Epidermal melanocyte (primary cell): ENCODE results near the gene SPATA33.

Experiments used
- DNase-seq: peaks from one replicate; pipeline ENCODE4 v3.0.0; 2011; ENCODE audit warnings: low spot score; ENCODE audit not compliant: insufficient read length

The SPATA33 gene

DNA sequence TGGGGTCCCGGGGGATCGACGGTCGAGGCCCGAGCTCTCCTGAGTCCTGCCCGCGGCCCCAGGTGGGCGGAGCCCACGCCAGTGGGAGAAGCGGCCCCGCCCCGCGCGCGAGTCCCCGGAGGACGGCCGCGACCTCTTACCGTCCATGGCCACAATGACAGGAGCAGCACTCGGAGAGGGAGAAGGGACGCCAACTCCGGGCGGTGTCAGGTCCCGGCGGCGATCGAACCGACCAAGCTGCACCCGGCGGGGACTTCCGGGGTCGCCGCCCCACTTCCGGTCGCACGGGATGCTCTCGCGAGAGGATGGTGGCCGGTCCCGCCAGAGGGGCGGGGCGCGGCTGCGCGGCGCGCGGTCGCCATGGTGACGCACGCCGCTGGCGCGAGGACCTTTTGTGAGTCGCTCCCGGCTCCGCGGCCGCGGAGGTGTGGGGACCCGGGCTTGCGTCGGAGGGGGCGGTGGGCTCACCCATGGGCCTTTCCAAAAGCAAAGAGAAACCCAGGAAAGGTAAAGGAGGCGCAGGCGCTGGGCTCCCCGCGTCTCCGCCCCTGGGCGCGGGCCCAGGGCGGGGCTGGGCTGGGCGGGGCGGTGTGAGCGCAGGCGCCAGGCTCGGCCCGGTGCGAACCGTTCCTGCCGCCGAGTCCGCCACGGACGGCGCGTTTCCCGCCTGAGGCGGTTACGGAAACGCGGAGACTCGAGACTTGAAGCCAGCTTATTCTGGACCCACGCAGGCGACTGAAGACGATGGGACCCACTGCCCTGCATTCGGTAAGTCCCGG is at the start of gene SPATA33, which contains the start of gene CHMP1A:
TSS of gene SPATA33 (plus strand) at position 395 of the 779 bp plus-strand sequence. CDS start at position 471, 76 bp downstream.
TSS of gene CHMP1A (minus strand) at position 267 of the 779 bp plus-strand sequence. CDS start at position 147, 120 bp downstream.
- peak; percentile 94 for DNase-seq

DNA sequence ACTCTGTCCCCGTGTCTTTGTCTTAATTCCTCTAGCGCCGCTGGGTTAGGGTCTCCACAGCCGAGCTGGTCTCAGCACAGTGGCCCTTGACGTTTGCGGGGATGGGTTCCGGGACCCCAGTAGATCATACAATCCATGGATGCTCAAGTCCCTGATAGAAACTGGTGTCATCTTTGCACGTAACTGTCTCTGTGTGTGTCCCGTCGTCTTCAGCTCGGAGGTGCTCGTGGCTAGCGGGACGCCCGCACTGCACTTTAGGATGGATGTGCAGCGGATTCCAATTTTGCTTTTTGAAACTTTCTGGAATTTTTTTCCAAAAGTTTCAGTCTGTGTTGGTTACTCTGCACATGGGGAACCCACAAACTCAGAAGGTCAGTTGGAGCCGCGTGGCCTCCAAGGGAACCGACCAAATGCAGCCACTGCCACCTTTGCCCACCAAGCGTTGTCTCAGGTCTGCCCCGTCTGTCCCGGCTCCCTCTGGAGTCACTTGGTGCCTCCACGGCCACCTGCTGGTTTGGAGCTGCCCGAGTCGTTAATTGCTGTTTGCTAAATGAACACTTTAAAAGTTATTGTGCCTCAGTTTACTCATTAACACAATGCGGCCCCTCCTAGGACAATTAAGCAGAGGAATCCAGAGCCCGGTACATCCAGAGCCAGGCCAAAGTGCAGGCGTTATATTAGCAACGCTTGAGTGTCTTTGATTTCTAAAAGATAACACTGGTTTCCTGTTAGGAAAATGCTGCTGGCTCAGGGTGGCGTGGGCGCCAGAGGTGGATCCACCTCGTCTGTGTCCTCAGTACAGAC is 49.5 kb upstream of the SPATA33 start:
- no peak for DNase-seq

DNA sequence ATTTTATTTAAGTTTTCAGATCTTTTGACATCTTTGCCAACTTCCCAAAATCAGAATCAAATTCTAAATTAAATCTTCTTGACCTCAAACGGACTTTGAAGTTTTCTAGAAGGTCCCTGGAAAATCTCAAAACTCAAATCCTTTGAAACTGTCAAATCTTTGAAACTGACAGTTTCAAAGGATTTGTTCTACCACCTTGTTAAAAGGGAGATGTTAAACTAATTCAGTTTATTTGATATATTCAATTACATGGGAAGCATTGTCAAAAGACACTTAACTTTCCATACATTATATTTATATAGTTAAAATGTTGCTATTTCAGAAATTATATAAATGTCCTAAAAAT is 47.6 kb upstream of the SPATA33 start:
- DNase-seq = no peak

DNA sequence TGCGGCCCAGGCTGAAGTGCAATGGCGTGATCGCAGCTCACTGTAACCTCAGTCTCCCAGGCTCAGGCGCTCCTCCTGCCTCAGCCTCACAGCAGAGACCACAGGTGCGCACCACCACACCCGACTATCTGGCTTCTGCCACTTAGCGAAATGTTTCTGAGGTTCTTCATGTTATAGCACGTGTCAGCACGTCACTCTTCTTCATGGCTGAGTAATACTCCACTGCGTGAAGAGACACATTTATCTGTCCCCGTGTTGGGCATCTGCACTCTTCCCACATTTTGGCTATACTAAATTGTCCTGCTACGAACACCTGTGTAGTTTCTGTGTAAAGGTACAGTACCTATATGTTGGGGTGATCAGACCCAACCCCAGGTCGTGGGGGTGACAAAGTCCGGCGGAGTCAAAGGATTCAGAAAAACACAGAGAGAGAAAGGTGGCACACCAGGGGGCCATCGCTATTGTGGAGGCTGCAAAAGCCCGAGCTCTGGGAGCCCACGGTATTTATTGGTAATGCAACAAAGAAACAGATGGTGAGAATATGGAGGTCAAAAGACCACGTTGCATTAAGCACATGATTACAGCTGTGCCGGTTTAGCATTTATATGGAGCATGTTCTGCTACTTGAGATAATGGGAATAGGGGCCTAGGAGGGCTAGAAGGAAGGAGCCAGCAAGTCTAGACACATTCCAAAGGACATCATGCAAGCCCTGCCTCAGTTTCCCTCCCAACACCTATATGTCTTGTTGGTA is 45.0 kb upstream of the SPATA33 start:
- no peak for DNase-seq

DNA sequence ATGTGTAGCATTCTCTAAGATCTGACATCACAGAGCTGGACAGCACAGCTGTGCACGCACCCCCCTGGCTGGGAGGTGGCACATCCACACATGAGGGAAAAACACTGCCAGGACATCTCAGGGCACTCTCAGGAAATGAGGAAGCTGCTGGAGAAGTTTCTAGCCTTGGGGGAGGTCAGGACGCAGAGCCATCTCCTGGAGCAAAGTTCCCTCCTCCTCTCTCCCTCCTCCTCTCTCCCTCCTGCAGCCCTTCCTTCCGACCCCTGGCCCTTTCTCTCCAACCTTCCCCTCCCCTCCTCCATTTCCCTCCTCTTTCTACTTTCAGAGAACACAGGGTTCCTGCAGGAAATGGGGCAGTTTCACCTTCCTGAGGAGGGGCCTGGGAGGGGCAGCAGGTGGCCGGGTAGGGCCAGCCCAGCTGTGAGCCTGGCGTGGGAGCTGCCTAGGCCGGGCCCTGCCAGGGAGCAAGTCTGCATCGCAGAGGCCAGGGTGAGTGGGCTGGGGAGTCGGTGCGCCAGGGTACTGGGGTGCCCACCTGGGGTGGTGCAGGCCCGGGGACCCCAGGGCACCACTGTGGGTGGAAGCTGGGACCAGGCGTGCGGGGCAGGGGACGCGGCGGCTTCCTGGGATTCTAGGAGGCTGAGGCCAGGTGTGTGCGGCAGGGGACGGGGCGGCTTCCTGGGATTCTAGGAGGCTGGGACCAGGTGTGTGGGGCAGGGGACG is 44.2 kb upstream of the SPATA33 start, which contains the start of gene DPEP1:
TSS of gene DPEP1 (plus strand) at position 412 of the 723 bp plus-strand sequence. CDS start 16,769 bp downstream, outside the sequence.
- DNase-seq = no peak

DNA sequence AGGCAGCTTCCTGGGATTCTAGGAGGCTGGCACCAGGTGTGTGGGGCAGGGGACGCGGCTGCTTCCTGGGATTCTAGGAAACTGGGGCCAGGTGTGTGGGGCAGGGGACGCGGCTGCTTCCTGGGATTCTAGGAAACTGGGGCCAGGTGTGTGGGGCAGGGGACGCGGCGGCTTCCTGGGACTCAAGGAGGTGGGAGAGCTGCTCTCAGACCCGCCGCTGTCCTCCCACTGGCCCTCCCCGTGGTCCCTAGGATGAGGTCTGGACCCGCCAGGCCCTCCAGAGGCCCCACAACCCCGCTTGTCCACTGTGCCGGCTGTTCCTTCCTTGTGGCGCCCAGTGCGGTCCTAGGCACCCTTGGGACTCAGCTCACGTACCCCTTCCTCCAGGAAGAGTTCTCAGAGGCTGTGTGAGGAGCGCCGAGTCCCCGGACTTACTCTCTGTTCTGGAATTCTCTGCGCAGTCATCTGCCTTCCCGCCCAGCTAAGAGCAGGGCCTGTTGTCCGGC is 43.6 kb upstream of the SPATA33 start:
- DNase-seq = no peak

DNA sequence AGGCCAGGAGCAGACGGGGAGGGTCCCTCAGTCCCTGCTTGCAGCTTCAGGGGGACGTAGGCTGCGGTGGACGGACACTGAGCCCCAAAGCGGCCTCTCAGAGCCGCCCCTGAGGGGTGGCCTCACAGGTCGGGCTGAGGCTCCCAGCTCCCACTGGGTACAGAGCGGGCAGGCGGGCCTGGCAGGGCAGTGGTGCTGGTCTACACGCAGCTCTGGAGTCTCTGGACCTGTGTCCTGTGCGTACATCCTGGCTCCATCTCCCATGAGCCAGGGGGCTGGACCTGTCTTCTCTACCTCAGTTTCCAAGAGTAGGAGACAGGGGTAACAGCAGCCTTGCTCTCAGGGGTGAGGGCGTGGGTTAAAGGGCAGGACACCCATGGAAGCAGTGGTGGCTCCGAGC is 42.5 kb upstream of the SPATA33 start:
- no peak for DNase-seq

DNA sequence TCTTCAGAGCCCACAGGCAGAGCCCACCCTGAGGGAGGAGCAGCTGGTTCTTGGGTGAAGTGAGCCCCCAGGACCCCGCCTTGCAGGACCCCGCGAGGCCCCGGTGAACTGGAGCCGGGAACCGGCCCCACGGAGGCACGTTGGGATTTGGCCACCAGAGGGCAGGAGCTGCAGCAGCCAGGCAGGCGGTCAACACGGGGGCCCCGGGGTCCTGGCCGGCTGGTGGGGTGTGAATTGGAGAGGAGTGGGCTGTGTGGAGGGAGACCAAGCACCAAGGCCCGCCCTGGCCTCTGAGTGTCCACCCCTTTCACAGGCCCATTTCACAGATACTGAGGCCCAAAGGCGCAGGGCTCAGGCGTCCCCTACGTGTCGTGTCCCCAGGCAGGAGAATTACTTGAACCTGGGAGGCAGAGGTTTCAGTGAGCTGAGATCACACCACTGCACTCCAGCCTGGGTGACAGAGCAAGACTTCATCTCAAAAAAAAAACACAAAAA is 42.0 kb upstream of the SPATA33 start:
- DNase-seq = no peak

DNA sequence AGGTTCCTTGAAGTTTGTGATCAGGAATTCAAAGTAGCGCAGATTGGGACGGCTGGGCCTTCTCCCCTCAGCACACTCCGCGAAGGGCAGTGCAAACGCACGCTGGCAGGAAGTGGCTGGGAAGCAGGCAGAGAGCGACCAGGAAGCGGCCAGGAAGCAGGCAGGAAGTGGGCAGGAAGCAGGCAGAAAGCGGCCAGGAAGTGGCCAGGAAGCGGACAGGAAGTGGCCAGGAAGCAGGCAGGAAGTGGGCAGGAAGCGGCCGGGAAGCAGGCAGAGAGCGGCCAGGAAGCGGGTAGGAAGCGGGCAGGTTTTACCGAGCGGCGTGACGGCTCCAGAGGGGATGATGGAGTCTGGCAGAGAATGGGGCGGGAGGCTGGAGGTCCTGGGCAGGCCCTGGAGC is 41.0 kb upstream of the SPATA33 start:
- no peak for DNase-seq

DNA sequence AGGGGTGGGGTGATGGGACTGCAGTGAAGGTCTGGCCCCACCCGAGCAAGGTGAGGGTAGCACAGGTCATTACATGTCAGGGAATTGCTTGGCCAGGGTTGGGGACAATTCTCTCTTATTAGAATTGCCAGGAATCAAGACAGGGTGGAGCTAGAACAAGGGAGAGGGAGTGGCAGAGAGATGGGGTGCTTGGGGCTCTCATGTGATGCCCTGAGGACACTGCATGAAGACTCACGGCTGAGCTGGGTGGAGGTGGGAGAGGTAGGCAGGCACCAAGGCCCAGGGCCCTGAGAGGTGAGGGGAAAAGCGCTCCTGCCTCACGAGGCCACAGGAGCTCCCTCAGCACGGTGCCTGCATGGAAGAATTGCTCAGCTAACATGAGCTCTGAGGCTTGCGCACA is 40.6 kb upstream of the SPATA33 start:
- no peak for DNase-seq

DNA sequence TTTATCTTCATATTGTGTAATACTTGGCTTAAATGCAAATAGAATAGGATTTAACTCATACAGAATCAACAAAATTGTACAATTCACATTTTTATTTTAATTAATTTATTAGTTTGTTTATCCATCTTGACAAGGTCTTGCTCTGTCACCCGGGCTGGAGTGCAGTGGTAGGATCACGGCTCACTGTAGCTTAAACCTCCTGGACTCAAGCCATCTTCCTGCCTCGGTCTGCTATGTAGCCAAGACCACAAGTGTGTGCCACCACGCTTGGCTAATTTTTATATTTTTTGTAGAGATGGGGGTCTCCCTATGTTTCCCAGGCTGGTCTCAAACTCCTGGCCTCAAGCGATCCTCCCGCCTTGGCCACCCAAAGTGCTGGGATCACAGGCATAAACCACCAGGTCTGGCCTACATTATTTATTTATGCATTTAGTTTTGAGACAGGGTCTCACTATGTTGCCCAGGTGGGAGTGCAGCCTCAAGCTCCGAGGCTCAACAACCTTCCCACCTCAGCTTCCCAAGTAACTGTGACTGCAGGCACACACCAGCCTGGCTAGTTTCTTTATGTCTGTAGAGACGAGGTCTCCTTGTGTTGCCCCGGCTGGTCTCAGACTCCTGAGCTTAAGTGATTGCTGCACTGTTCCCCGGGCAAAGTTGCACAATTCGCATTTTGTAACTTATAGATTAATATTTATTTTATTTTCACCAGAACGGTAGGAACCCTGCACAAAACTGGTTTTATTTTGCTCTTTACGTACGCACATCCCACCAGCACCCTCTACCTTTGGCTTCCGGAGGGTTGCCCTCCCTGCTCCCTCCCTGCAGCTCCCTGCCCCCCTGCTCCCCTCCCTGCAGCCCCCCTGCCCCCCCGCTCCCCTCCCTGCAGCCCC is 39.3 kb upstream of the SPATA33 start:
- DNase-seq = no peak

DNA sequence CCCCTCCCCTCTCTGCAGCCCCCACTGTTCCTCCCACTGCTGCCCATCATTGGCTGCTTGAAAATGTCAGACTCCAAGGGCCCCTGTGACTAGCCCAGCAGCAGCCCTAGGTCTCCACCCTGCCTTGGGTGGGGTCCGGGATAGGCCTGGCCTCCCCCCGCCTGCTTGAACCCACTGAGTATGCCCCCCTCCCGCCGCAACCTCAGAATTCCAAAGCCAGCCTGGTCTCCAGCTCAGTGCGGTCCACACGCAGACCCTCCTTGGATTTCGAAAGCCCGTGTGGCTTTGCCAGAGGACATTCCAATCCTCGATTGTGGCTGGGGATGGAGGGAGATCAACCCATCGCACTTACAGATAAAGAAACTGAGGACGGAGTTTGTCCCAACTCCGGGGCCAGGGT is 37.8 kb upstream of the SPATA33 start:
- DNase-seq = no peak

DNA sequence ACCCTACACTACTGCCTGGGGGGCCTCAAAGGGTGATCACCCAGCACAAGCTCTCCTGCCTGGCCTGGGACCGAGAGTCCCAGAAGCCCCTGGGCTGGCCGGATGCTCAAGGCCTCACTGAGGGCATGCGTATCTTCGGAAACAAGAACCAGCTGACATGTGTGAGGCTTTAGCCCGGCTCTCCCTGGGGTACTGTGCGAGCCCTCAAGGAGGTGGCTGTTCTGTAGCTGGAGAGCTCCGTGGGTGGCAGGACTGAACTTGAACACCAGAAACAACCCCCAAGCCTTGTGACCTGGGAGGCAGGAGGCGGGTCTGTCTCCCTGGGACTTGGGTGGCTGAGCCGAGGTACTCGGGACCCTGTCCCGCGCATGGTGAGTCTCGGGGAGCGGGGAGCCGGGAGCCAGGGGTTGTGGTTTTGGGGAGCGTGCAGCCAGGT is 37.2 kb upstream of the SPATA33 start:
- no peak for DNase-seq

DNA sequence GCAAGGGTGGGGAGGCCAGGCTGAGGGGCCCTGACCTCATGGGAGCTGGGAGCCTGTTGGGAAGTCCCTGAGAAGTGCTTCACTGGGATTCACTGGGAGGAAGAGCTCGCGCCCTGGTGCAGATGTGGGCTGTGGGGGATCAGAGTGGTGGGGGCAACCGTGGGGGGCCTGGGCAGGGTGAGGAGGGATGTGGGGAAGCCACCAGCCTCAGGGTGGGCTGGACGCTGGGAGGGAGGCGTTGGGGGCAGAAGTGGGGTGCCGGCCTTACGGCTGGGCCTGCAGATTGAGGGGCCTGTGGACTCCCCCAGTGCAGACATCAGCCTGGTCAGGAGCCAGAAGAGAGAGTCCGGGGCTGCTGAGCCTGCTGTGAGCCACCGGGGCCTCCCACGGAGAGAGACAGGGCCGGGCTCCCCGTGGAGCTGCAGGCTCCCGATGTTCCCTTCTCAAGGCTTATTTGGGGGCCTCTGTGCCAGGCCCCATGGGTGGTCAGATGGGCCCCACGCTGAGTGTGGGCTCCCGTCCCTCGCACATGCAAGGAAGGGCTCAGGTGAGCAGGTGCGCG is 36.4 kb upstream of the SPATA33 start:
- no peak for DNase-seq

DNA sequence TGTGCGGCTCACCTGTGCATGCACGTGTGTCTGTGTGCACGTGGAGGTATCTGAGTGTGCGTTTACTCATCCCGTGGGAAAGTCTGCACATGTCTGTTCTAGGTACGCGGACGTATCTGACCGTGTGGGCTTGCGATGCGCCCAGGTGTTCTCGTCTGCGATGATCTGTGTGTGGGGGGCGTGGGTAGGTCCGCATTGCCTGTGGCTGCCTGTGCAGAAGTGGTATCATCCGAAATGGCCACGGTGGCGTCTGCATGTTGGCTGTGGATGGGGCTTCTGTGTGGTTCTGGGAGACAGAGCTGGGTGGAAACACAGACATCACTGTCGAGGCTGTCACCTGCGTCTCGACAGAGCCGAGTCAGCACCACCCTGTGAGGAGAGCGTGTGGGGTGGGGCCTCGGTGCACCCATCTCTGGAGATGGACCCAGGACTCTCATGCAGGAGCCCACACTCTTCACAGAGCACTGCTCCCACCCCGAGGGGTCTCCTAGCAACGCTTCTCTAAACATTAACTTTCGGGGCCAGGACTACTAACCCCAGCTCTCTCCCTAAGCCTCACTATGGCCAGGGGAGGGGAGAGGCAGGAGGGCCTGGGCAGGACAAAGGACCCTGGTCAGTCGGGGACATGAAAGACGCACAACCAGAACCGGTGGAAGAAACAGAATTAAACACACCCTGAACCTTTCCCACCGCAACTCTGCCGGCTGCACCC is 35.8 kb upstream of the SPATA33 start:
- no peak for DNase-seq

DNA sequence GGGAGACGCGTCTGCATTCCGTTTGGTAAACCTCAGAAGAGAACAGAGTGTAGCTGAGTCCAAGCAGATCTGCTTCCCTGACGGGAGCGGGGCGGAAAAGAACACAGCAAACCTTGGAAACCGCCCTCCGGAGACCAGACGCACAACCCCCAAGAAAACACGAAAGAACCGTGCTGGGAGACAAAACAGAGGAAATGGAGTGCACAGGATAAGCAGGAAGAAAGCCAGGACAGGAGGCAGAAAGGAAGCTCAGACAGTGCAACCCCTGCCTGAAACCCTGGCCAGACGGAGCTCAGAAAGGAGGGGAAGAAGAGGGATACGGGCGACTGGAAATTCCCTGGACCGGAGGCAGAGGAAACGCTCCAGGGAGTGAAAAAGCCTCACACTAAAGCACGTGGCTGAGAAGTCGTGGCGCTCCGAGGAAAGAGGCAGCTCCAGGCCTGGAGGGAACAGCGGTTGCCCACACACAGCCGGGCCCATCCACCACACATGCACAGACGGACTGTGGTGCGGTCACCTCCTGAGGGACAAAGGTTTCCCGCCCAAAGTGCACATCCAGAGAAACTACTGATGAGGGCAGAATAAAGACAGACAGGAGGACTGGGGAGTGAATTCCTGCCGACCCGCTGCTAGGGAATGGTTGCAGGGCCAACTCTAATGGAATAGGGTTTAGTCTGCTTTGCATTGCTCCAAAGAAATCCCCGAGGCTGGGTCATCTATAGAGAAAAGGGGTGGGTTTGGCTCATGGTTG is 34.0 kb upstream of the SPATA33 start:
- DNase-seq = peak; percentile 81

DNA sequence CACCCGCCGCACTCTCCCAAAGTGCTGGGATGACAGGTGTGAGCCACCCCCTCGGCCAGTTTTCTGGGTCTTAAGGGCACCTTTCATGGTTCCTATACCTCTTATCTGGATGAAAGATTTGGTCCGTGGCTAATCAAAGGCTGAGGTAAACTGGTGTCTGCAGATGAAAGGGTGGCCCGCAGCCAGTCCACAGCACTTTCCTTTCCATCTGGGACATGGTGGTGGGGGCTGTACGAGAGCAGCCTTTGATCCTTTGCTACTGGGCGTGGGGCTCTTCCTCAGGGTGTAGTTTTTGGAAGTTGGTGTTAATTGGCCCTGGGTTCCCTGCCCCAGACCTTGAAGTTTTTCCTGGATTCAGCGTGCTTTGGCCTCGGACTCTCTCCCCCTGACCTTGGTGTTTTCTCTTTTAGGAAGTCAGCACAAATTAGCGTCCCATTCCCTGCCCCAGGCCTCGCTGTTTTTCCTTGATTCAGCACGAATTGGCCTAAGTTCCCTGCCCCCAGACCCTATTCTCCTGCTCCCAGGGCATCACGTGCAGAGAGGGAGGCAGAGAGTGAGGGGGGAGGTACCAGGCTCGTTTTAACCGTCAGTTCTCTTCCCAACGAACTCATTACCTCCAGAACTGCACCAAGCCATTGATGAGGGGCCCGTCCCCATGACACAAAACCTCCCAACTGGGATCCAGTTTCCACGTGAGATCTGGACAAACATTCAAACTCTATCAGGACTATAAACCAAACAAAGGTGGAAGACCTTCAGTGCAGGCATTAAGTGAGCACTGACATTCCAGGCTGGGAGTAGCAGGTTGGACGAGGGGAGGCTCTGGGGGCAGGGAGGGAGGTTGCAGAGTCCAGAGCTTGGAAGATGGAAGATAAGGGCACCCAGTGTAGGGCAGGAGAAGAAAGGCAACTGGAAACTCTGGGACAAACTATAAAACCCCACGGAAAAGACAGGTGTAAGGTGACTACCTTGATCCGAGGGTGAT is 32.6 kb upstream of the SPATA33 start:
- no peak for DNase-seq
